Right atrium auricular region (tissue), 2 donors: ENCODE measurements around the gene MT1HL1. TPM values are rescaled to one million over a fixed set of nuclear protein-coding genes. Genes with fewer than 3 reads are reported as not detected.

ENCODE experiments used
- DNase-seq: peaks from one replicate; pipeline ENCODE4 v3.0.0-alpha.2; 2019; ENCODE audit warnings: low spot score
- H3K27ac ChIP-seq, 2 donors: fragments of 200-600 bp; sonication (generic); 1 replicate in 1 of 2; 2 replicates in 1 of 2; pipeline ENCODE4 v1.5.1; 2016 to 2019
- H3K27me3 ChIP-seq, 2 donors: fragments of 200-600 bp; sonication (generic); one replicate each; pipeline versions ENCODE4 v1.5.1 to v1.6.0; 2017 to 2019
- H3K36me3 ChIP-seq: fragments of 200-600 bp; sonication (generic); one replicate; pipeline ENCODE4 v1.5.1; 2016
- H3K4me1 ChIP-seq, 2 donors: fragments of 200-600 bp; sonication (generic); one replicate each; pipeline versions ENCODE4 v1.5.1 to v1.6.0; 2017 to 2019
- H3K4me3 ChIP-seq, 2 donors: fragments of 200-600 bp; sonication (generic); 1 replicate in 1 of 2; 2 replicates in 1 of 2; pipeline ENCODE4 v1.5.1; 2017 to 2019; ENCODE audit warnings: mild to moderate bottlenecking in 1 of 2, moderate library complexity in 1 of 2
- H3K9me3 ChIP-seq, 2 donors: fragments of 200-600 bp; sonication (generic); one replicate each; pipeline ENCODE4 v1.5.1; 2019
- total RNA-seq, 2 donors: library from RNA; depleted of rRNA; stranded (reverse); fragments of >200 nt; gene quantifications; one replicate each; pipeline ENCODE4 v1.1.0, GENCODE V29; 2016
- TF ChIP-seq, protein P1 (sequence below), 2 donors: fragments of 200-600 bp; sonication (generic); IDR thresholded peaks; one replicate each; pipeline ENCODE4 v1.5.1; 2019; ENCODE audit warnings: antibody characterized with exemption in 2 of 2

MT1HL1 gene
- total RNA-seq, 2 donors from 2014 or later: not detected

DNA sequence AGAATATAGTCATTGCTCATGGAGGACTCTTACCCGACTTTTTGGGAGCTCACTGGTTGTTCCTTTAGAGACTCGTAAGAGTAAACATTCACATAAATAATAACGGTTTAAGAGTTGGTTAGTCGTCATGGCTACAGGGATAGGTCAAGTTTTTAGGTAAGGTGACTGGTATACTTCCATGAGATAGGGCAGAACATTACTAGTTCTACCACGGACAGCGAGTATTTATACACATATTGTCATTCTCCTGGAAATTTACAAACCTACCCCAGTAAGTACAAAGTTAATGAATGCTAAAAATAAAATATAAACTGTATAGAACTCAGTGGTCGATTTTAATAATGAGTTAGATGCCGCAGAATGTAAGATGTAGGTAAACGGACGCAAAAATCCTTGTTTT lies 36.6 kb upstream of the MT1HL1 start:
- peak overlapping the region in 1 of 2 donors; percentile 99 for H3K27ac ChIP-seq
- TF ChIP-seq, protein P1, sequence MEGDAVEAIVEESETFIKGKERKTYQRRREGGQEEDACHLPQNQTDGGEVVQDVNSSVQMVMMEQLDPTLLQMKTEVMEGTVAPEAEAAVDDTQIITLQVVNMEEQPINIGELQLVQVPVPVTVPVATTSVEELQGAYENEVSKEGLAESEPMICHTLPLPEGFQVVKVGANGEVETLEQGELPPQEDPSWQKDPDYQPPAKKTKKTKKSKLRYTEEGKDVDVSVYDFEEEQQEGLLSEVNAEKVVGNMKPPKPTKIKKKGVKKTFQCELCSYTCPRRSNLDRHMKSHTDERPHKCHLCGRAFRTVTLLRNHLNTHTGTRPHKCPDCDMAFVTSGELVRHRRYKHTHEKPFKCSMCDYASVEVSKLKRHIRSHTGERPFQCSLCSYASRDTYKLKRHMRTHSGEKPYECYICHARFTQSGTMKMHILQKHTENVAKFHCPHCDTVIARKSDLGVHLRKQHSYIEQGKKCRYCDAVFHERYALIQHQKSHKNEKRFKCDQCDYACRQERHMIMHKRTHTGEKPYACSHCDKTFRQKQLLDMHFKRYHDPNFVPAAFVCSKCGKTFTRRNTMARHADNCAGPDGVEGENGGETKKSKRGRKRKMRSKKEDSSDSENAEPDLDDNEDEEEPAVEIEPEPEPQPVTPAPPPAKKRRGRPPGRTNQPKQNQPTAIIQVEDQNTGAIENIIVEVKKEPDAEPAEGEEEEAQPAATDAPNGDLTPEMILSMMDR (IDR thresholded peaks at IDR 0.05): no peak
- H3K4me1 ChIP-seq: no peaks in the 10 kb centered on the region
- H3K9me3 ChIP-seq: no peaks in the 10 kb centered on the region
- no peak for DNase-seq
- H3K27me3 ChIP-seq: no peaks in the 10 kb centered on the region
- H3K36me3 ChIP-seq: no peaks in the 10 kb centered on the region
- no peak overlapping the region for H3K4me3 ChIP-seq

DNA sequence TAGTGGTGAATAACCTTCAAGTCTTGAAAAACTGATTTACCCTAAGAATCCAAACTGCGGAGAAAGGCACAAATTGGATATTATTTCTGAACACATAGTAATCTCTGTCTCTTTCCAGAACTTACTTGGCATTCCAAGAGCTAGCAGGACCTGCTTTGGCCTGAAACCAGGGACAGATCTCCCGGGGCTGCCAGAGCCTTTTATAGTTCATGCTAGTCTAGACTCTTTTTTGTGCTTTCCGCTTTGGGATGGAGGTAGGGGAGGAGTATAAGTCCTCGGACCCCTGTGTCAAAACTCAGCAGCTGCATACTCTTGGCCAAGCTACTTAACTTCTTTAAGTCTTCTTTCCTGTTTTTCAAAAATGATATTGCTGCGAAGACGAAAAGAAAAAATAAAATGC lies 34.0 kb upstream of the MT1HL1 start:
- no peaks in the 10 kb centered on the region for H3K27me3 ChIP-seq
- DNase-seq: no peak
- H3K9me3 ChIP-seq: no peaks in the 10 kb centered on the region
- TF ChIP-seq, protein P1 (IDR thresholded peaks at IDR 0.05): no peak
- no peaks in the 10 kb centered on the region for H3K36me3 ChIP-seq
- H3K4me3 ChIP-seq: no peak overlapping the region
- peaks cover 0 to 2% of the 10 kb centered on the region in 2 donors for H3K4me1 ChIP-seq
- peak overlapping the region in 1 of 2 donors; percentile 8 for H3K27ac ChIP-seq

DNA sequence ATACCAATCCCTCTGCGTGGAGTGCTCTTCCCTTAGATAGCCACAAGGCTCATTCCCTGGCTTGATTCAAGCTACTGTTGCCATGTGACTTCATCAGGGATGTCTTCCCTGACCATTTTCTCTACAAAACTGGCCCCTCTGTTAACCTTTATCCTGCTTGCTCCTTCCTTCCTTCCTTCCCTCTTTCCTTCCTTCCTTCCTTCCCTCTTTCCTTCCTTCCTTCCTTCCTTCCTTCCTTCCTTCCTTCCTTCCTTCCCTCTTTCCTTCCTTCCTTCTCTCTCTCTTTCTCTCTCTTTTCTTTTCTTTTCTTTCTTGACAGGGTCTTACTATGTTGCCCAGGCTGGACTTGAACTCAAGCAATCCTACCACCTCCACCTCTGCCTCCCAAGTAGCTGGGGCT lies 31.5 kb upstream of the MT1HL1 start:
- peaks cover 0 to 22% of the 10 kb centered on the region in 2 donors for H3K4me1 ChIP-seq

DNA sequence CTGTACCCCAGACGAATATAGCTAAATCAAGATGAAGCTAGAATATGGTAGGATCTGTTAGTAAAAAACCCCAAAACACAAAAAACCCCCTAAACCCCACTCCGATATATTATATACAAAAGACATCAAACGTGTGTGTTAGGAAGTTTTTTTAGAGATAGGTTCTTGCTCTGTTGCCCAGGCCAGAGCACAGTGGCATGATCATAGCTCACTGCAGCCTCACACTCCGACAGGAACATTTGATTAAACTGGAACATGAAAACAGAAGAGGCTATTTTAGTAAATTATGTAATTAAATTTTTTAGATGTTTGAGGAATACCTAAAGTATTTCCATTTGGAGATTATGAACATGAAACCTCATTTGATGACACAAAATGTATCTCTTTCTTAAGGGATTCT lies 29.6 kb upstream of the MT1HL1 start:
- Histone ChIP-seq H3K27ac (peak overlapping the region; percentile 35 to 68), H3K4me3 (no peak overlapping the region), H3K4me1 (peaks cover 0 to 28% of the 10 kb centered on the region in 2 donors)

More for the DNA sequence above, 31.5 kb upstream of the MT1HL1 start:
- Histone ChIP-seq H3K27me3 (no peaks in the 10 kb centered on the region), H3K9me3 (no peaks in the 10 kb centered on the region), H3K36me3 (no peaks in the 10 kb centered on the region), H3K27ac (no peak overlapping the region), H3K4me3 (no peak overlapping the region)
- DNase-seq: no peak
- TF ChIP-seq, protein P1 (IDR thresholded peaks at IDR 0.05): no peak

DNA sequence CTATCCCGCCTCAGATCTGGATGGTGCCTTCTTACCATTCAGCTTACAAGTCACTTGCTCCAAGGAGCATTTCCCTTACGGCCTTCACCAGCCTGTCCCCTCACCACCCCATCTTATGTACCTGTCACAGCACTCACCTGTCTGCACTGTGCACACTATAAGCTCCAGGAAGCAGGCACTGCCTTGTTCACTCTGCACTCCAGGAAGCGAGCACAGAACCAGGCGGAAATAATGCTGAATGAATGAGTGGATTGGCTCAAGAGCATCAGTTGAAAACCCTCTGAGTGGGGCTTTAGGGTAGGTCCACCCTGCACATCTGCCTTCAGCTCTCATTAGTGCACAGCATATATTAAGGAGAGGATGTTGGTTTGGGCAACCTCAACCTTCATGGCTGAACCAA lies 28.8 kb upstream of the MT1HL1 start:
- DNase-seq: no peak
- TF ChIP-seq, protein P1 (IDR thresholded peaks at IDR 0.05): no peak
- Histone ChIP-seq H3K36me3 (no peaks in the 10 kb centered on the region), H3K27ac (peak overlapping the region; percentile 35 to 68), H3K4me3 (no peak overlapping the region), H3K4me1 (peaks cover 0 to 28% of the 10 kb centered on the region in 2 donors), H3K9me3 (no peaks in the 10 kb centered on the region), H3K27me3 (no peaks in the 10 kb centered on the region)

More for the DNA sequence above, 29.6 kb upstream of the MT1HL1 start:
- H3K36me3 ChIP-seq: no peaks in the 10 kb centered on the region
- H3K27me3 ChIP-seq: no peaks in the 10 kb centered on the region
- TF ChIP-seq, protein P1 (IDR thresholded peaks at IDR 0.05): no peak
- H3K9me3 ChIP-seq: no peaks in the 10 kb centered on the region
- DNase-seq: no peak

DNA sequence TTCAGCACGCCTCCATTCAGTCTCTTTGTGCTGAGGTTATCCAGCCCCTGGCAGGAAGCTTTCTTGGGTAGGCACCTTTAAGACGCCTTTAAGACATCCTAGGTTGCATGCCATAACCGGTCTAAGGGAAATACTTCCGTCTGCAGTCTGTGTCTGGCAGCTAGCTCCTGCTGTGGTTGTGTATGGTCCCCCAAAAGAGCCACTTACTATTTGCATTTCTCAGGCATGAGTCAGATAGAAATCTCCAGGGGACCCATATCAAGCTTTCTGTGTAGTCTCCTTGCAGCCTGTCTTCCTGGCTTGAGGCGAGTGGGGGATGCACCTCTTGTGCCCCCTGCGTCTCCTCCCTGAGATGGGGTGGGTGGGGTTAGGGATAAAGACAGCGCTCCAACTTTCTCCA lies 27.8 kb upstream of the MT1HL1 start:
- Histone ChIP-seq H3K36me3 (no peaks in the 10 kb centered on the region), H3K27ac (peak overlapping the region; percentile 51 to 60), H3K4me1 (peaks cover 0 to 28% of the 10 kb centered on the region in 2 donors), H3K4me3 (no peak overlapping the region), H3K9me3 (no peaks in the 10 kb centered on the region), H3K27me3 (no peaks in the 10 kb centered on the region)
- TF ChIP-seq, protein P1 (IDR thresholded peaks at IDR 0.05): no peak
- no peak for DNase-seq
